NB4 (cell line): Measurements from ENCODE around the gene TNNI3K.

Experiments used
- CTCF ChIP-seq: IDR thresholded peaks from one replicate; pipeline ENCODE4 v1.5.1; 2012; ENCODE audit warnings: low read depth, low read length
- MAX ChIP-seq: IDR thresholded peaks from 2 replicates; pipeline ENCODE4 v1.6.1; 2011; ENCODE audit warnings: low read depth, low read length
- MYC ChIP-seq: IDR thresholded peaks from 2 replicates; pipeline ENCODE4 v1.6.1; 2011; ENCODE audit warnings: low read depth, low read length
- POLR2A ChIP-seq: IDR thresholded peaks from 2 replicates; pipeline ENCODE4 v1.6.1; 2011; ENCODE audit warnings: mild to moderate bottlenecking; ENCODE audit not compliant: insufficient read length; ENCODE audit errors: extremely low read depth

- no peak for TF ChIP-seq CTCF
- no peak for TF ChIP-seq POLR2A
- TF ChIP-seq MAX = no peak
- TF ChIP-seq MYC = no peak
These were observed 261.5 kb downstream of the TNNI3K start for GRCh38 chr1:74496669-74497068.
